ENCODE results near the gene NEFH. TPM values are rescaled to one million over a fixed set of nuclear protein-coding genes. Genes with fewer than 3 reads are reported as not detected.

The NEFH gene
- total and polyA plus RNA-seq, 12 donors, result 6.8 to 81.1 (median 20.6) TPM

- DNase-seq, result no peak
- H3K27ac ChIP-seq, result peak overlapping the region in 4 of 5 donors; percentile 34 to 80 (median 65)
- H3K4me3 ChIP-seq, result no peak overlapping the region
- H3K9me3 ChIP-seq (replicated peaks in 1 of 3), result no peaks in the 10 kb centered on the region
- peaks cover 0 to 82% of the 10 kb centered on the region in 2 donors for H3K36me3 ChIP-seq (replicated peaks in 1 of 2)
- H3K27me3 ChIP-seq, result no peaks in the 10 kb centered on the region
- H3K4me1 ChIP-seq (replicated peaks in 1 of 2), result peaks cover 12 to 19% of the 10 kb centered on the region in 2 donors
- intact Hi-C loops (cut with DNase I), result loop anchor here (10.0 kb wide), 1 partner anchor 127 kb away; no protein-coding TSS in a partner anchor
- TF ChIP-seq POLR2A (IDR thresholded peaks at IDR 0.05) (no peak), CTCF (IDR thresholded peaks at IDR 0.05) (no peak)
- WGBS, 4 donors, result 92 to 97% (median 93%) methylated on average over 7 of the region's 7 CpGs
Measured at GRCh38 chr22:29521526-29521925, 41.5 kb downstream of the NEFH start.

GRCh38 chr22:29523761-29524160 is 43.7 kb downstream of the NEFH start:
- no peak for DNase-seq
- intact Hi-C loops (cut with DNase I), result loop anchor here (10.0 kb wide), 1 partner anchor 129 kb away; no protein-coding TSS in a partner anchor
- peaks cover 0 to 82% of the 10 kb centered on the region in 2 donors for H3K36me3 ChIP-seq (replicated peaks in 1 of 2)
- H3K27ac ChIP-seq, result no peak overlapping the region
- H3K4me1 ChIP-seq (replicated peaks in 1 of 2), result peaks cover 3 to 6% of the 10 kb centered on the region in 2 donors
- H3K27me3 ChIP-seq, result no peaks in the 10 kb centered on the region
- no peak overlapping the region for H3K4me3 ChIP-seq
- WGBS, 4 donors, result 89 to 100% (median 91%) methylated on average over 2 of the region's 2 CpGs
- H3K9me3 ChIP-seq (replicated peaks in 1 of 3), result no peaks in the 10 kb centered on the region
- TF ChIP-seq CTCF (IDR thresholded peaks at IDR 0.05), result no peak
- no peak for TF ChIP-seq POLR2A (IDR thresholded peaks at IDR 0.05)

DNA sequence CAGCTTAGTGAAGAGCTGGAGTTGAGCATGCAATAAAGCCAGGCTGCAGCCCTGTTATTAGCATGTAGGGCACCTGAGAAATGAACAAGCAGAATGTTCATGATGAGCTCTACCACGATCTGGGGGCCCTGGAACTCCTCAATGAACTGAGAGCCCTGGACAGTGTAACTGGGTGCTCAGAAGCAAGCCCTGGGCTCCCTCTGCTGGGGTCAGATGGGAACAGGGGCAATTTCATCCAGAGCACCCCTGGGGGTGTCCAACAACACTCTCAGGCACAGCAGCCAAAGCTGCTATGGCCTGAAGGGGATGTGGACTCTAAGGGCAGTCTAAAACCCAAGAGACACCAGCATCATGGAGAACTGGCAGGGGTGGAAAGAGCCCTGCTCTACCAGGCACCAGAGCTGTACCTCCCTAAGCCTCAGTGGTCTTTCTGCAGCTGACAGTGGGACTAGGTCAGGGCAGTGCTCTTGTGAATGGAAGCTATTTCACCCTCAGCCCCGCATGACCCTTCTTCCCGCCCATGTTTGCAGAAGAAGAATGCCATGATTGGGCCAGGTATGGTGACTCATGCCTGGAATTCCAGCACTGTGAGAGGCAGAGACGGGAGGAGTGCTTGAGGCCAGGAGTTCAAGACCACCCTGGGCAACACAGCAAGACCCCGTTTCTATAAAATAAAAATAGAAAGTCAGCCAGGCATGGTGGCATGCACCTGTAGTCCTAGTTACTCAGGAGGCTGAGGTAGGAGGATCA is 44.6 kb downstream of the NEFH start:
- H3K36me3 ChIP-seq (replicated peaks in 1 of 2), result peaks cover 0 to 82% of the 10 kb centered on the region in 2 donors
- intact Hi-C loops (cut with DNase I), result loop anchor here (10.0 kb wide), 1 partner anchor 130 kb away; no protein-coding TSS in a partner anchor

More for the DNA sequence above, 44.6 kb downstream of the NEFH start:
- H3K27me3 ChIP-seq, result no peaks in the 10 kb centered on the region
- H3K9me3 ChIP-seq (replicated peaks in 1 of 3), result no peaks in the 10 kb centered on the region
- H3K4me1 ChIP-seq (replicated peaks in 1 of 2), result peaks cover 3 to 6% of the 10 kb centered on the region in 2 donors
- TF ChIP-seq CTCF (IDR thresholded peaks at IDR 0.05) (peak; percentile 29 to 75 (median 67)), POLR2A (IDR thresholded peaks at IDR 0.05) (no peak)
- WGBS, 4 donors, result 51 to 70% (median 59%) methylated on average over 4 to 5 of the region's 5 CpGs
- H3K27ac ChIP-seq, result no peak overlapping the region
- no peak overlapping the region for H3K4me3 ChIP-seq
- peak; percentile 49 to 80 (median 70) for DNase-seq
